NT2/D1 (cell line): ENCODE results near the gene MMP7.

Experiments
- SUZ12 ChIP-seq: IDR thresholded peaks from 2 replicates; pipeline ENCODE4 v1.6.1; 2011; ENCODE audit not compliant: insufficient read length, insufficient read depth; ENCODE audit errors: extremely low read depth
- YY1 ChIP-seq: IDR thresholded peaks from 2 replicates; pipeline ENCODE4 v1.6.1; 2011; ENCODE audit not compliant: insufficient read length, insufficient read depth
- ZNF274 ChIP-seq: IDR thresholded peaks from 2 replicates; pipeline ENCODE4 v1.6.1; 2011; ENCODE audit warnings: mild to moderate bottlenecking, low read depth, low read length

DNA sequence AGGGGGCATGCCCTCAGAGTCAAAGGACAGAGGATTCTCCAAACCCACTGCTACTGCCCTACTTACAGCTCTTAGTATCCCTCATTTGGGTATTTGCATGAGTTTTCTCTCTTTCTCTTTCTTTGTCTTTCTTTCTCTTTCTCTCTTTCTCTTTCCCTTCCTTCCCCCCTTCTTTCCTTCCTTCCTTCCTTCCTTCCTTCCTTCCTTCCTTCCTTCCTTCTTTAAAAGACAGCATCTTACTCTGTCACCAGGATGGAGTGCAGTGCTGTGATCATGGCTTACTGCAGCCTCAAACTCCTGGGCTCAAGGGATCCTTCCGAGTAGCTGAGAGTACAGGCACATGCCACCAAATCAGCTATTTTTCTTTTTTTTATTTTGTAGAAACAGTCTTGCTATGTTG lies 14.0 kb upstream of the MMP7 start:
- no peak for TF ChIP-seq SUZ12
- no peak for TF ChIP-seq ZNF274
- no peak for TF ChIP-seq YY1
